WTC11 (cell line): Measurements from ENCODE around the gene CRAT. TPM values are rescaled to one million over a fixed set of nuclear protein-coding genes. Genes with fewer than 3 reads are reported as not detected.

Source experiments
- ATAC-seq: fragments of 200-7000 bp; cut with Tn5 transposase; 2 replicates; pipeline ENCODE4 v1.10.0; 2021; ENCODE audit warnings: mild to moderate bottlenecking, moderate library complexity
- CTCF ChIA-PET: fragments of 300-600 bp; sonication (Branson Sonifier 250); formaldehyde crosslinking; loops from one replicate; lab custom pipeline; 2021; ENCODE audit warnings: antibody characterized with exemption; lab: Charles Lee
- POLR2A ChIA-PET: fragments of 350-600 bp; sonication (Branson Sonifier 250); formaldehyde crosslinking; loops from one replicate; lab custom pipeline; 2021; ENCODE audit warnings: antibody characterized with exemption; lab: Charles Lee
- DNase-seq: peaks from one replicate; pipeline ENCODE4 v3.0.0; 2021; ENCODE audit warnings: low spot score
- H3K27ac Mint-ChIP-seq: 2 replicates; pipeline ENCODE4 v1.8.0; 2021; ENCODE audit warnings: mixed read lengths
- H3K27me3 Mint-ChIP-seq: 2 replicates; pipeline ENCODE4 v1.8.0; 2021; ENCODE audit warnings: low read depth, mild to moderate bottlenecking, moderate library complexity, mixed read lengths
- H3K36me3 Mint-ChIP-seq: 2 replicates; pipeline ENCODE4 v1.8.0; 2021; ENCODE audit warnings: mixed read lengths
- H3K4me1 Mint-ChIP-seq: 2 replicates; pipeline ENCODE4 v1.8.0; 2022; ENCODE audit warnings: mixed read lengths
- H3K4me3 Mint-ChIP-seq: 2 replicates; pipeline ENCODE4 v1.8.0; 2021; ENCODE audit warnings: mild to moderate bottlenecking, moderate library complexity, mixed read lengths
- H3K9me3 Mint-ChIP-seq: 2 replicates; pipeline ENCODE4 v1.8.0; 2021; ENCODE audit warnings: mixed read lengths
- CREM ChIP-seq: sonication (generic); formaldehyde crosslinking; IDR thresholded peaks from 2 replicates; pipeline ENCODE4 v1.8.1; 2022; ENCODE audit warnings: mild to moderate bottlenecking, missing genetic modification reagents, moderate library complexity
- ETV6 ChIP-seq: sonication (generic); formaldehyde crosslinking; IDR thresholded peaks from 2 replicates; pipeline ENCODE4 v1.8.1; 2022; ENCODE audit warnings: mild to moderate bottlenecking, missing genetic modification reagents
- GTF2I ChIP-seq: fragments of 250-450 bp; sonication (Bioruptor Pico); conservative IDR thresholded peaks from 2 replicates; pipeline ENCODE4 v1.4.0; 2021; ENCODE audit warnings: mild to moderate bottlenecking
- HMGA2 ChIP-seq: fragments of 250-450 bp; sonication (Bioruptor Pico); IDR thresholded peaks from 2 replicates; pipeline ENCODE4 v1.4.0; 2021; ENCODE audit warnings: mild to moderate bottlenecking, moderate library complexity
- NFYB ChIP-seq: sonication (generic); formaldehyde crosslinking; conservative IDR thresholded peaks from 2 replicates; pipeline ENCODE4 v1.8.0; 2022; ENCODE audit warnings: low read depth, missing genetic modification reagents
- NR2C2 ChIP-seq: sonication (generic); formaldehyde crosslinking; IDR thresholded peaks from 2 replicates; pipeline ENCODE4 v1.8.0; 2022; ENCODE audit warnings: mild to moderate bottlenecking, missing genetic modification reagents
- PREB ChIP-seq: sonication (generic); formaldehyde crosslinking; IDR thresholded peaks from 2 replicates; pipeline ENCODE4 v1.8.1; 2022; ENCODE audit warnings: mild to moderate bottlenecking, missing genetic modification reagents, moderate library complexity, borderline replicate concordance
- SP1 ChIP-seq: sonication (generic); formaldehyde crosslinking; conservative IDR thresholded peaks from 2 replicates; pipeline ENCODE4 v1.8.1; 2022; ENCODE audit warnings: missing genetic modification reagents
- ZBTB21 ChIP-seq: sonication (generic); formaldehyde crosslinking; IDR thresholded peaks from 2 replicates; pipeline ENCODE4 v1.8.1; 2023; ENCODE audit warnings: mild to moderate bottlenecking, missing genetic modification reagents, borderline replicate concordance
- ZBTB43 ChIP-seq: sonication (generic); formaldehyde crosslinking; IDR thresholded peaks from 2 replicates; pipeline ENCODE4 v1.8.1; 2023; ENCODE audit warnings: mild to moderate bottlenecking, missing genetic modification reagents
- ZNF512 ChIP-seq: sonication (generic); formaldehyde crosslinking; IDR thresholded peaks from 2 replicates; pipeline ENCODE4 v1.8.1; 2022; ENCODE audit warnings: missing genetic modification reagents, borderline replicate concordance
- total RNA-seq: library from RNA; stranded (reverse); gene quantifications from 3 replicates; pipeline ENCODE4 v1.2.3, GENCODE V29; 2021
- TF ChIP-seq, protein P1 (sequence below): sonication (generic); formaldehyde crosslinking; IDR thresholded peaks from 2 replicates; pipeline ENCODE4 v1.8.1; 2023; ENCODE audit warnings: mild to moderate bottlenecking, missing genetic modification reagents, moderate library complexity
- TF ChIP-seq, protein P2 (sequence below): sonication (generic); formaldehyde crosslinking; IDR thresholded peaks from 2 replicates; pipeline ENCODE4 v1.8.1; 2023; ENCODE audit warnings: mild to moderate bottlenecking, moderate library complexity, missing genetic modification reagents
- TF ChIP-seq, protein P3 (sequence below): fragments of 250-450 bp; sonication (Bioruptor Pico); IDR thresholded peaks from 2 replicates; pipeline ENCODE4 v1.8.0; 2021; ENCODE audit warnings: mild to moderate bottlenecking
- TF ChIP-seq, protein P4 (sequence below): fragments of 250-450 bp; sonication (Bioruptor Pico); conservative IDR thresholded peaks from 2 replicates; pipeline ENCODE4 v1.9.0; 2021; ENCODE audit warnings: mild to moderate bottlenecking

CRAT gene
- total RNA-seq, 1 experiment from 2014 or later, result 17.2 TPM

GRCh38 chr9:129097671-129098306 lies 12.8 kb downstream of the CRAT start:
- CTCF ChIA-PET, result interaction anchor here (0.6 to 2.1 kb wide), 21 partner anchors 8 to 640 kb away, joined by 3 to 13 read pairs (median 4); partner anchors contain the start of genes DOLPP1, MIGA2 and SH3GLB2

More at GRCh38 chr9:129097671-129098306, 12.8 kb downstream of the CRAT start:
- ATAC-seq, result no peak
- Mint-ChIP-seq H3K4me3 (no peak overlapping the region), H3K27me3 (peaks cover 15% of the 10 kb centered on the region), H3K4me1 (peaks cover 6% of the 10 kb centered on the region), H3K9me3 (no peaks in the 10 kb centered on the region), H3K36me3 (no peaks in the 10 kb centered on the region), H3K27ac (no peak overlapping the region)
- DNase-seq, result no peak
- TF ChIP-seq ETV6 (CRISPR knock-in tag), result no peak
- TF ChIP-seq, protein P1, sequence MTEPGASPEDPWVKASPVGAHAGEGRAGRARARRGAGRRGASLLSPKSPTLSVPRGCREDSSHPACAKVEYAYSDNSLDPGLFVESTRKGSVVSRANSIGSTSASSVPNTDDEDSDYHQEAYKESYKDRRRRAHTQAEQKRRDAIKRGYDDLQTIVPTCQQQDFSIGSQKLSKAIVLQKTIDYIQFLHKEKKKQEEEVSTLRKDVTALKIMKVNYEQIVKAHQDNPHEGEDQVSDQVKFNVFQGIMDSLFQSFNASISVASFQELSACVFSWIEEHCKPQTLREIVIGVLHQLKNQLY (CRISPR knock-in tag), result no peak
- TF ChIP-seq PREB (CRISPR knock-in tag), result no peak
- TF ChIP-seq ZBTB43, result no peak
- no peak for TF ChIP-seq ZBTB21
- no peak for TF ChIP-seq NR2C2 (CRISPR knock-in tag)
- no peak for TF ChIP-seq NFYB
- TF ChIP-seq, protein P2, sequence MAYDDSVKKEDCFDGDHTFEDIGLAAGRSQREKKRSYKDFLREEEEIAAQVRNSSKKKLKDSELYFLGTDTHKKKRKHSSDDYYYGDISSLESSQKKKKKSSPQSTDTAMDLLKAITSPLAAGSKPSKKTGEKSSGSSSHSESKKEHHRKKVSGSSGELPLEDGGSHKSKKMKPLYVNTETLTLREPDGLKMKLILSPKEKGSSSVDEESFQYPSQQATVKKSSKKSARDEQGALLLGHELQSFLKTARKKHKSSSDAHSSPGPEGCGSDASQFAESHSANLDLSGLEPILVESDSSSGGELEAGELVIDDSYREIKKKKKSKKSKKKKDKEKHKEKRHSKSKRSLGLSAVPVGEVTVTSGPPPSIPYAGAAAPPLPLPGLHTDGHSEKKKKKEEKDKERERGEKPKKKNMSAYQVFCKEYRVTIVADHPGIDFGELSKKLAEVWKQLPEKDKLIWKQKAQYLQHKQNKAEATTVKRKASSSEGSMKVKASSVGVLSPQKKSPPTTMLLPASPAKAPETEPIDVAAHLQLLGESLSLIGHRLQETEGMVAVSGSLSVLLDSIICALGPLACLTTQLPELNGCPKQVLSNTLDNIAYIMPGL (CRISPR knock-in tag), result no peak
- TF ChIP-seq, protein P3, sequence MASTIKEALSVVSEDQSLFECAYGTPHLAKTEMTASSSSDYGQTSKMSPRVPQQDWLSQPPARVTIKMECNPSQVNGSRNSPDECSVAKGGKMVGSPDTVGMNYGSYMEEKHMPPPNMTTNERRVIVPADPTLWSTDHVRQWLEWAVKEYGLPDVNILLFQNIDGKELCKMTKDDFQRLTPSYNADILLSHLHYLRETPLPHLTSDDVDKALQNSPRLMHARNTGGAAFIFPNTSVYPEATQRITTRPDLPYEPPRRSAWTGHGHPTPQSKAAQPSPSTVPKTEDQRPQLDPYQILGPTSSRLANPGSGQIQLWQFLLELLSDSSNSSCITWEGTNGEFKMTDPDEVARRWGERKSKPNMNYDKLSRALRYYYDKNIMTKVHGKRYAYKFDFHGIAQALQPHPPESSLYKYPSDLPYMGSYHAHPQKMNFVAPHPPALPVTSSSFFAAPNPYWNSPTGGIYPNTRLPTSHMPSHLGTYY (CRISPR knock-in tag), result no peak
- no peak for TF ChIP-seq GTF2I
- TF ChIP-seq, protein P4, sequence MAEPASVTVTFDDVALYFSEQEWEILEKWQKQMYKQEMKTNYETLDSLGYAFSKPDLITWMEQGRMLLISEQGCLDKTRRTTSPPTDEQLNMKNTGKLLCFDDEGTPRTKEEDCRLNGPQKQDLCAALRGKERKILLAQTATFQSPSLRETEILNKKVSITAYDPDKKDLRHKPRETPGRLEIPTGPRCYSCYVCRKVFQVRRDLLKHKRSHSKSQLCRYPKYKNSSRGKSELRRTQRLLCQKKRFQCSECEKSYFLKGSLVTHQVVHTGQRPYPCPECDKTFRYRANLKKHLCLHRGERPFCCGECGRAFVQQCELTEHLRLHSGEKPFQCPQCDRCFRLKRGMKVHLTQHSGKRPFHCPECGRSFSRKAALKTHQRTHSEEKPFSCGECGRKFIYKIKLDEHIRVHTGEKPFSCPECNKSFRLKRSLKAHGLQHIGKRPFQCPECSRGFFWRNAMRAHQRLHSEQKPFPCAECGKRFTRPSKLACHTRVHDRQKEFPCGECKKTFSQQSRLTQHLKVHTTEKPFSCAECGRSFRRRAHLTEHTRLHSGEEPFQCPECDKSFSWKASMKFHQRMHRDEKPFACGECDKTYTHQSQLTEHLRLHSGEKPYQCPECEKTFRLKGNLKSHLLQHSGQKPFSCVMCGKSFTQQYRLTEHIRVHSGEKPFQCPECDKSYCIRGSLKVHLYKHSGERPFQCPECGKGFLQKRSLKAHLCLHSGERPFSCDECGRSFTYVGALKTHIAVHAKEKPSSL (CRISPR knock-in tag), result no peak
- TF ChIP-seq CREM (CRISPR knock-in tag), result no peak
- no peak for TF ChIP-seq HMGA2 (CRISPR knock-in tag)
- TF ChIP-seq ZNF512 (CRISPR knock-in tag), result no peak
- TF ChIP-seq SP1 (CRISPR knock-in tag), result no peak
- POLR2A ChIA-PET, result interaction anchor here (1.0 kb wide), 1 partner anchor 26 kb away, joined by 3 read pairs; no protein-coding TSS in a partner anchor
